GM12874 (cell line): Measurements from ENCODE around the gene FCSK.

Source experiments
- TF ChIP-seq, protein P1 (sequence below): IDR thresholded peaks from 2 replicates; pipeline ENCODE4 v1.5.1; 2011; ENCODE audit warnings: low read depth, mild to moderate bottlenecking, control low read depth, low read length, moderate library complexity; ENCODE audit not compliant: insufficient read depth

FCSK gene

DNA sequence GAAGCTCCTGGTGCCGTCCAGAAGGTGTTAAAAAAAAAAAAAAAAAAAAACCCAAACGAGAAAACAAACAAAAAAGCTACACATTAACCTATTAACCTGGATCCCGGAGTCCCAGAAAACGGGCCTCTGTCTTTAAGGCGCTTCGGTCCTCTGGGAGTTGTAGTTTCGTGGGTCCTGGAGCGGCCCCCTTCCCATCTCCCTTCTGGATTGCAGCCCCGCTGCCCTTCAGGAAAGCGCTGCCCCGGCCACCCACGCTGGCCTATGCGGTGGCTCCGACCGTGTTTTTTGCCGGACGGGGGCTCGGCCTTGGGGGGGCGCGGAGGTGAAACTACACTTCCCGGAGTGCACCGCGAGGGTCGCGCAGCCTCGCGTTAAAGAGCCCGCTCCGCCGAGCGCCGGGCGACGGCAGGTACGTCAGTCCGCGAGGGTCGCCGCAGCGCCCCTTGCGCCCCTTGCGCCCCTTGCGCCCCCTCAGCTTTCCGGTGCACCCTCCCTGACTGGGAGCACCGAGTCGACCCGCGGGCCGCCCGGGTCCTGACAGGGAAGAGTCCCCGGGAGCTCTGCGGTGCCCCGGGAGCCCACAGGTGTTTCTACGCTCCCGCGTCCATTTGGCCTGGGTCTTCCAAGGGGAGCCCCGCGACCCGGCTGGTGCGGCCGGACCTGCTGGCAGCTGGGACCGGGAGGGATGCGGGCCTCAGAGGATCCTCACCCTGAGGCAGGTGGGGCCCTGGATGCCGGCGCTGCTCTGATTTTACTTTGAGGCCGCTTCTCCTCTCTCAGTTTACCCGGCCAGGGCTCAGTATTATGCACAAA lies at the start of gene FCSK:
Gene FCSK (plus strand): TSS at position 374 of the 813 bp plus-strand sequence. CDS start 8,596 bp downstream, outside the sequence.
- TF ChIP-seq, protein P1, sequence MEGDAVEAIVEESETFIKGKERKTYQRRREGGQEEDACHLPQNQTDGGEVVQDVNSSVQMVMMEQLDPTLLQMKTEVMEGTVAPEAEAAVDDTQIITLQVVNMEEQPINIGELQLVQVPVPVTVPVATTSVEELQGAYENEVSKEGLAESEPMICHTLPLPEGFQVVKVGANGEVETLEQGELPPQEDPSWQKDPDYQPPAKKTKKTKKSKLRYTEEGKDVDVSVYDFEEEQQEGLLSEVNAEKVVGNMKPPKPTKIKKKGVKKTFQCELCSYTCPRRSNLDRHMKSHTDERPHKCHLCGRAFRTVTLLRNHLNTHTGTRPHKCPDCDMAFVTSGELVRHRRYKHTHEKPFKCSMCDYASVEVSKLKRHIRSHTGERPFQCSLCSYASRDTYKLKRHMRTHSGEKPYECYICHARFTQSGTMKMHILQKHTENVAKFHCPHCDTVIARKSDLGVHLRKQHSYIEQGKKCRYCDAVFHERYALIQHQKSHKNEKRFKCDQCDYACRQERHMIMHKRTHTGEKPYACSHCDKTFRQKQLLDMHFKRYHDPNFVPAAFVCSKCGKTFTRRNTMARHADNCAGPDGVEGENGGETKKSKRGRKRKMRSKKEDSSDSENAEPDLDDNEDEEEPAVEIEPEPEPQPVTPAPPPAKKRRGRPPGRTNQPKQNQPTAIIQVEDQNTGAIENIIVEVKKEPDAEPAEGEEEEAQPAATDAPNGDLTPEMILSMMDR, result peak; percentile 34; the same call in 1 of the 2 replicates

DNA sequence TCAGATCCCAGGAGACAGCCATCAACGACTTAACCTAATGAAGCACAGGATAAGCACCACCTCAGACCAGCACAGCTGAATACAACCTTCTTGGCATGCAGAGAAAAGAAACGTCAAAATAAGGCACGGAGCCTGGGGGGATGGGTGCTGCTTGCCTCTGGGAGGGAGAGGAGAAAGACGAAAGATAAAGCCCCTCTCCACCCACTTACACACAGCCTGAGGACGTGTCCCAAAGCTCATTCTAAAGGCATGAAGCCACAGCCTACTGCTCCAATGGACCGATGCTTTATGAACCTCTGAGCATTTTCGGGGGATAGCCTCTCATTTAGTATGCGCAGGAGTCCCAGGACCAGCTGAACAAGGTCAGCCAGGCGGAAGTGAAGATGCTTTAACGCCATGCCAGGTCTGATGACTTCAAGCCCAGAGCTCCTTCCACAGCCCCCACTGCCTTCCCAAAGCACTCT lies 46.6 kb upstream of the FCSK start:
- TF ChIP-seq, protein P1, result no peak

DNA sequence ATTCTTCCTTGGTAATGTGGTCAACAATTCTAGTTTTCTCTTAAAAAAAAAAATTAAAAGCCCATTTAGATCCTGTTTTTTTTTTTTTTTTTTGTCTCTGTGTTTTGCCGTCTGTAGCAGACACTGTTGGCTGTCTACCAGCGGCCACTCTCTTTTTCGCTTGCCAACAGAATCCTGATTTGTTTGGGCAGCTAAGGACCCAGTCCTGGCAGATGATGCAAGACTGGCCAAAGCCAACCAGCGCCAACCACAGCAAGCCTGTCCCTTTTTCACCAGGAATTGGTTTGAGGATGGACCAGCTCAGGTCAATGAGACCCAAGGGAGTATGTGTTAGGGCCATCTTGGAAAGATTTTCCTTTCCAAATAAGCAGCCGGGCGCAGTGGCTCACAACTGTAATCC lies 43.7 kb upstream of the FCSK start:
- TF ChIP-seq, protein P1, result no peak

DNA sequence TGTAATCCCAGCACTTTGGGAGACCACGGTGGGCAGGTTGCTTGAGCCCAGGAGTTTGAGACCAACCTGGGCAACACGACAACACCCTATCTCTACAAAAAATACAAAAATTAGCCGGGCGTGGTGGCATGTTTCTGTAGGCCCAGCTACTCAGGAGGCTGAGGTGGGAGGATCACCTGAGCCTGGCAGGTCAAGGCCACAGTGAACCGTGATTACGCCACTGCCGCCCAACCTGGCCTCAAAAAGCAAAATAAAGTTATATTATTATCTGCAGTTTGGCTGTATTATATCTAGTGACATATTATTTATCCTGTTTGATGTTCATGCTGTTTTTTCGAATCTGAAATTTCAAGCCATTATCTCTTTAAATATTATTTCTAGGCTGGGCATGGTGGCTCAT lies 42.0 kb upstream of the FCSK start:
- TF ChIP-seq, protein P1, result no peak

DNA sequence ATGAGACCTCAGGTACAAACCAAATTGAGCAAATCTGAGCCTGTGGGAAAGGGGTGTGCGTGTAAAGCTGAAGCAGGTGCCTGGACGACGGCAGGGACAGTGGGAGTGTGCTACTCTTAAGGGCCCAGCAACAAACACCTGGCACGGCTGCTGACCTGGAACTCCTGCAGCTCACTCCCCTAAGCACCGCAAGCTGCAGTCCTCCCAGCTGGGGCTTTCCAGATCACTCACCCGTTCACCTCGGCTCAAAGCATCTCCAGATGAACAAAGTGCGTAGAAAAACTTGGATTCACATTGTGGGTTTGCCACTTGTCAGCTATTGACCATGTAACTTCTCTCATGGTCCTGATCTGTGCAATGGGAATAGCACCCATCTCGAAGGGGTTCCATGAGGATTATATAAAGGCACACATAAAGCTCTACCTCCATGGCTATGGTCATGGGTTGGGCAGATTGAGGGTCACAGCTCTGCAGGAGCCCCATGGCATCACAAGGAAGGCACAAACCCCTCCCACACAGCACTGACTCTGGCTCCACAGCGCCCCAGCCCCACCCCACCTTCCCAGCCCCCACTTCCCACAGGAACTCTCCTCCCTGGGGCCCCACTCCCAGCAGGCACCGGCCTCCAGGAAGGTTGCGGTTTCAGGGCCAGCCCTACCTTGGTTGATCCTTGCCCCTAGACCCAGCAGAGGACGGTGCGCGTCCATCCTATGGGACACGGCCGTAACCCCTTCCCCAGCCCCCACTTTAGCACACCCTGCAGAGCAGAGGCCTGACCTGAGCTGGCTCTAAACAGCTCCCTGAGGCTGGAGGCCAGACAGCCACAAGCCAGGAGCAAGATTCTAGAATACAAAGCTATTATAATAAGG lies 37.4 kb upstream of the FCSK start:
- TF ChIP-seq, protein P1, result no peak

DNA sequence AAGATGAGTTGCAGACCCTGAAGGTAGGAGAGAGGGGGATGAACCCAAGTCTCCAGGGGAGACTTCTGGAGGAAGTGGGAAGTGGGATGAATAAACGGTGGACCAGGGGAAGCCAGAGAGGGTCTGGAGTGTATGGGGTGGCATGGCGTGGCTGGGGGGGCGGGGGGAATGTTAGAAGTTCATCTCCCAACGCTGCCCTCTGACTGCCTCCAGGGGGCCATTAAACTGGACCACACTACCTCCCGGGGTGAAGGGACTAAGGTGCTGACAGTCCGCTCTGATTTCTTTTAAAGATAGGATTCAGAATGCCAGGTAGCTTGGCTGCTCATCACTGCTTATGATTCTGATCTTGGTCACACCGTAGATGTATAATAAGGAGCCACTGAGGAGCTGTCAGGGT lies 36.7 kb upstream of the FCSK start:
- TF ChIP-seq, protein P1, result no peak
